ENCODE measurements around the gene RASSF10. TPM values are rescaled to one million over a fixed set of nuclear protein-coding genes. Genes with fewer than 3 reads are reported as not detected.

Gene RASSF10
- polyA plus RNA-seq, 1 of the 3 experiments (the other 2 are of a cell fraction), result not detected

GRCh38 chr11:13031349-13031748 is 22.2 kb downstream of the RASSF10 start:
- TF ChIP-seq GABPA (IDR thresholded peaks at IDR 0.05; ENCODE audit: low read depth), result no peak
- TF ChIP-seq, protein P1, sequence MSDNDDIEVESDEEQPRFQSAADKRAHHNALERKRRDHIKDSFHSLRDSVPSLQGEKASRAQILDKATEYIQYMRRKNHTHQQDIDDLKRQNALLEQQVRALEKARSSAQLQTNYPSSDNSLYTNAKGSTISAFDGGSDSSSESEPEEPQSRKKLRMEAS (IDR thresholded peaks at IDR 0.05; ENCODE audit: low read depth), result no peak
- POLR2A ChIA-PET, result no interaction called here
- H2AFZ ChIP-seq (ENCODE audit: low read depth), result no peak overlapping the region
- H3K9me2 ChIP-seq, result no peaks in the 10 kb centered on the region
- no peak for DNase-seq
- H3K4me1 ChIP-seq (ENCODE audit: control insufficient read depth in 1 of 2, insufficient read depth in 2 of 2, low read depth in 1 of 2, low read length in 1 of 2), result peaks cover 0 to 8% of the 10 kb centered on the region in 2 experiments; a peak in 2 of 4 replicates
- peaks cover 16% of the 10 kb centered on the region; the same call in 1 of the 2 replicates for H3K27me3 ChIP-seq (ENCODE audit: insufficient read depth)
- no peaks in the 10 kb centered on the region for H4K20me1 ChIP-seq (ENCODE audit: insufficient read depth)
- no peaks in the 10 kb centered on the region for H3K36me3 ChIP-seq (replicated peaks in 1 of 2; ENCODE audit: control insufficient read depth in 1 of 2, insufficient read depth in 2 of 2, low read length in 1 of 2)
- no peak overlapping the region for H3K4me2 ChIP-seq
- no peaks in the 10 kb centered on the region for H3K9me3 ChIP-seq
- CTCF ChIA-PET, result interaction anchor here (0.7 to 1.1 kb wide), 2 partner anchors 8 to 13 kb away, joined by 3 to 4 read pairs; no protein-coding TSS in a partner anchor
- H3F3A ChIP-seq (replicated peaks; ENCODE audit: insufficient read depth), result no peaks in the 10 kb centered on the region
- no peak overlapping the region for H3K27ac ChIP-seq (ENCODE audit: low read depth in 2 of 2, low read length in 1 of 2)
- no peaks in the 10 kb centered on the region for H3K79me2 ChIP-seq (ENCODE audit: insufficient read depth)
- no peak overlapping the region for H3K9ac ChIP-seq
- H3K4me3 ChIP-seq (ENCODE audit: low read depth in 2 of 2, low read length in 1 of 2), result no peak overlapping the region

- DNase-seq, result peak; percentile 34
- WGBS (ENCODE audit: low lambda C conversion rate), result 27% methylated on average over 4 of the region's 4 CpGs
- Histone ChIP-seq H3K9me3 (no peaks in the 10 kb centered on the region), H4K20me1 (ENCODE audit: insufficient read depth) (no peaks in the 10 kb centered on the region), H3K27ac (ENCODE audit: low read depth in 2 of 2, low read length in 1 of 2) (peak overlapping the region in 1 of 2 experiments; percentile 43; a peak in 1 of 4 replicates), H3K9me2 (no peaks in the 10 kb centered on the region), H3K9ac (no peak overlapping the region), H3K27me3 (ENCODE audit: insufficient read depth) (peaks cover 11% of the 10 kb centered on the region; the same call in 1 of the 2 replicates), H3K36me3 (replicated peaks in 1 of 2; ENCODE audit: control insufficient read depth in 1 of 2, insufficient read depth in 2 of 2, low read length in 1 of 2) (no peaks in the 10 kb centered on the region), H3F3A (replicated peaks; ENCODE audit: insufficient read depth) (no peaks in the 10 kb centered on the region), H2AFZ (ENCODE audit: low read depth) (no peak overlapping the region), H3K4me1 (ENCODE audit: control insufficient read depth in 1 of 2, insufficient read depth in 2 of 2, low read depth in 1 of 2, low read length in 1 of 2) (peaks cover 0 to 8% of the 10 kb centered on the region in 2 experiments; a peak in 2 of 4 replicates), H3K4me3 (ENCODE audit: low read depth in 2 of 2, low read length in 1 of 2) (no peak overlapping the region), H3K79me2 (ENCODE audit: insufficient read depth) (no peaks in the 10 kb centered on the region), H3K4me2 (no peak overlapping the region)
- ChIA-PET CTCF (interaction anchor here (0.8 to 1.4 kb wide), 4 partner anchors 10 to 83 kb away, joined by 3 to 4 read pairs (median 3); no protein-coding TSS in a partner anchor), POLR2A (no interaction called here)
- TF ChIP-seq RCOR1 (IDR thresholded peaks at IDR 0.05; ENCODE audit: low read length) (peak; percentile 67; the same call in 1 of the 2 replicates), CHD2 (IDR thresholded peaks at IDR 0.05; ENCODE audit: low read length, partially characterized antibody) (no peak), MXI1 (IDR thresholded peaks at IDR 0.05; ENCODE audit: low read depth, low read length) (no peak), YY1 (IDR thresholded peaks at IDR 0.05; ENCODE audit: low read depth) (no peak), NRF1 (IDR thresholded peaks at IDR 0.05; ENCODE audit: low read depth, low read length) (no peak), USF2 (IDR thresholded peaks at IDR 0.05; ENCODE audit: borderline replicate concordance, low read depth, low read length) (no peak), TEAD4 (IDR thresholded peaks at IDR 0.05; ENCODE audit: borderline replicate concordance, insufficient read depth) (no peak), EP300 (IDR thresholded peaks at IDR 0.05; ENCODE audit: borderline replicate concordance in 1 of 2, low read depth in 1 of 2, low read length in 1 of 2) (peak in 1 of 2 experiments; percentile 45; a peak in 1 of 4 replicates)
- TF ChIP-seq, protein P2, sequence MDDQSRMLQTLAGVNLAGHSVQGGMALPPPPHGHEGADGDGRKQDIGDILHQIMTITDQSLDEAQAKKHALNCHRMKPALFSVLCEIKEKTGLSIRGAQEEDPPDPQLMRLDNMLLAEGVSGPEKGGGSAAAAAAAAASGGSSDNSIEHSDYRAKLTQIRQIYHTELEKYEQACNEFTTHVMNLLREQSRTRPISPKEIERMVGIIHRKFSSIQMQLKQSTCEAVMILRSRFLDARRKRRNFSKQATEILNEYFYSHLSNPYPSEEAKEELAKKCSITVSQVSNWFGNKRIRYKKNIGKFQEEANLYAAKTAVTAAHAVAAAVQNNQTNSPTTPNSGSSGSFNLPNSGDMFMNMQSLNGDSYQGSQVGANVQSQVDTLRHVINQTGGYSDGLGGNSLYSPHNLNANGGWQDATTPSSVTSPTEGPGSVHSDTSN (IDR thresholded peaks at IDR 0.05), result no peak
- TF ChIP-seq, protein P3, sequence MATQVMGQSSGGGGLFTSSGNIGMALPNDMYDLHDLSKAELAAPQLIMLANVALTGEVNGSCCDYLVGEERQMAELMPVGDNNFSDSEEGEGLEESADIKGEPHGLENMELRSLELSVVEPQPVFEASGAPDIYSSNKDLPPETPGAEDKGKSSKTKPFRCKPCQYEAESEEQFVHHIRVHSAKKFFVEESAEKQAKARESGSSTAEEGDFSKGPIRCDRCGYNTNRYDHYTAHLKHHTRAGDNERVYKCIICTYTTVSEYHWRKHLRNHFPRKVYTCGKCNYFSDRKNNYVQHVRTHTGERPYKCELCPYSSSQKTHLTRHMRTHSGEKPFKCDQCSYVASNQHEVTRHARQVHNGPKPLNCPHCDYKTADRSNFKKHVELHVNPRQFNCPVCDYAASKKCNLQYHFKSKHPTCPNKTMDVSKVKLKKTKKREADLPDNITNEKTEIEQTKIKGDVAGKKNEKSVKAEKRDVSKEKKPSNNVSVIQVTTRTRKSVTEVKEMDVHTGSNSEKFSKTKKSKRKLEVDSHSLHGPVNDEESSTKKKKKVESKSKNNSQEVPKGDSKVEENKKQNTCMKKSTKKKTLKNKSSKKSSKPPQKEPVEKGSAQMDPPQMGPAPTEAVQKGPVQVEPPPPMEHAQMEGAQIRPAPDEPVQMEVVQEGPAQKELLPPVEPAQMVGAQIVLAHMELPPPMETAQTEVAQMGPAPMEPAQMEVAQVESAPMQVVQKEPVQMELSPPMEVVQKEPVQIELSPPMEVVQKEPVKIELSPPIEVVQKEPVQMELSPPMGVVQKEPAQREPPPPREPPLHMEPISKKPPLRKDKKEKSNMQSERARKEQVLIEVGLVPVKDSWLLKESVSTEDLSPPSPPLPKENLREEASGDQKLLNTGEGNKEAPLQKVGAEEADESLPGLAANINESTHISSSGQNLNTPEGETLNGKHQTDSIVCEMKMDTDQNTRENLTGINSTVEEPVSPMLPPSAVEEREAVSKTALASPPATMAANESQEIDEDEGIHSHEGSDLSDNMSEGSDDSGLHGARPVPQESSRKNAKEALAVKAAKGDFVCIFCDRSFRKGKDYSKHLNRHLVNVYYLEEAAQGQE (IDR thresholded peaks at IDR 0.05; ENCODE audit: low read depth, low read length), result no peak
- TF ChIP-seq, protein P4, sequence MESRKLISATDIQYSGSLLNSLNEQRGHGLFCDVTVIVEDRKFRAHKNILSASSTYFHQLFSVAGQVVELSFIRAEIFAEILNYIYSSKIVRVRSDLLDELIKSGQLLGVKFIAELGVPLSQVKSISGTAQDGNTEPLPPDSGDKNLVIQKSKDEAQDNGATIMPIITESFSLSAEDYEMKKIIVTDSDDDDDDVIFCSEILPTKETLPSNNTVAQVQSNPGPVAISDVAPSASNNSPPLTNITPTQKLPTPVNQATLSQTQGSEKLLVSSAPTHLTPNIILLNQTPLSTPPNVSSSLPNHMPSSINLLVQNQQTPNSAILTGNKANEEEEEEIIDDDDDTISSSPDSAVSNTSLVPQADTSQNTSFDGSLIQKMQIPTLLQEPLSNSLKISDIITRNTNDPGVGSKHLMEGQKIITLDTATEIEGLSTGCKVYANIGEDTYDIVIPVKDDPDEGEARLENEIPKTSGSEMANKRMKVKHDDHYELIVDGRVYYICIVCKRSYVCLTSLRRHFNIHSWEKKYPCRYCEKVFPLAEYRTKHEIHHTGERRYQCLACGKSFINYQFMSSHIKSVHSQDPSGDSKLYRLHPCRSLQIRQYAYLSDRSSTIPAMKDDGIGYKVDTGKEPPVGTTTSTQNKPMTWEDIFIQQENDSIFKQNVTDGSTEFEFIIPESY (IDR thresholded peaks at IDR 0.05; ENCODE audit: borderline replicate concordance, low read depth), result no peak
Observed at GRCh38 chr11:13033760-13034533, 24.8 kb downstream of the RASSF10 start.

Measured in SK-N-SH (cell line).